GM10847 (cell line): ENCODE results near the gene IPPK.

ENCODE experiments used
- POLR2A ChIP-seq: IDR thresholded peaks from 2 replicates; pipeline ENCODE4 v1.6.1; 2011; ENCODE audit not compliant: insufficient read length; ENCODE audit errors: extremely low read depth

Gene IPPK

DNA sequence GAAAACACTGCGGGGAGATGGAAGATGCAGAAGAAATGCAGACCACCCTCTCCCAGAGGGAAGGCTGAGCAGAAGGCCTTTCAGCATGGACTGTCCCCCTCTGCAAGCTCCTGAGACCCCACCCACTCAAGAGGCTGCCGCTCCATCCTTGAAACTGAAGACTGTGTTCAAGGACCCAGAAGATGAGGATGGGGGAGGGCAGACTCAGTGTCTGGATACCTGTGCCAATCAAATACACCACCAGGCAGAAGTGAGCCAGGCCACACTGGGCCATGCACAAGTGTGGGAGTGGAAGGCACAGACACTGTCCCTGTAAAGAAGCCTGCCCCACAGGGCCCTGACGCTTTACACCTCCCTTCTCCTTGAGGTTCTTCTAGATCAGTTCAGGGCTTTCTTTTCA lies 40.0 kb upstream of the IPPK start:
- TF ChIP-seq POLR2A = no peak

- TF ChIP-seq POLR2A = no peak
These were observed 39.3 kb upstream of the IPPK start for GRCh38 chr9:92709240-92709639.

- TF ChIP-seq POLR2A = no peak
These were observed 37.6 kb upstream of the IPPK start for GRCh38 chr9:92707530-92707929.

DNA sequence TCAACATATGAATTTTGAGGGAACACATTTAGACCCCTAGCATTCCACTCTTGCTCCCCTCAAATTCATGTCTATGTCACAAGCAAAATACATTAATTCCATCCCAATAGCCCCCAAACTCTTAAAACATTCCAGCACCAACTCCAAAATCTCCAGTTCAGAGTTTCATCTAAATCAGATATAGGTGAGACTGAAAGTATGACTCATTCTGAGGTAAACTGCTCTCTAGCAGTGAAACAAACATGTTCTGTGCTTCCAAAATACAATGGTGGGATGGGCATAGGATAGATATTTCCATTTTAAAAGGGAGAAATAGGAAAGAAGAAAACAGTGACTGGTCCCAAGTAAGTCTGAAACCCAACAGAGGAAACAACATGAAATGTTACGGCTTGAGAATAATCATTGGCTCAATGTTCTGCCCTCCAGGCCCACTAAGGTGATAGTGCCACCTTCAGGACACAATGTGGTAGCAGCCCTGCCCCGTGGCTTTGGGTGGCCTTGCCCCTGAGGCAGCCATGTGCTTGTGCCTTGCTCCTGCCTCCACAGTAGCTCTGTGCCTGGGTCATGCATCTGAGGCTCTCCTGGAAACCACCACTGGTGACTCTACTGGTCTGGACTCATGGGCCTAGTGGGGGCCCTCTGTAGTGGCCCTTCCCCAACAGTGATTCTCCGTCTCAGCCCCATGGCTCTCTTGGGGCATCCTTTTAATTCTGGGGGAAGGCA lies 36.4 kb upstream of the IPPK start:
- TF ChIP-seq POLR2A = no peak

DNA sequence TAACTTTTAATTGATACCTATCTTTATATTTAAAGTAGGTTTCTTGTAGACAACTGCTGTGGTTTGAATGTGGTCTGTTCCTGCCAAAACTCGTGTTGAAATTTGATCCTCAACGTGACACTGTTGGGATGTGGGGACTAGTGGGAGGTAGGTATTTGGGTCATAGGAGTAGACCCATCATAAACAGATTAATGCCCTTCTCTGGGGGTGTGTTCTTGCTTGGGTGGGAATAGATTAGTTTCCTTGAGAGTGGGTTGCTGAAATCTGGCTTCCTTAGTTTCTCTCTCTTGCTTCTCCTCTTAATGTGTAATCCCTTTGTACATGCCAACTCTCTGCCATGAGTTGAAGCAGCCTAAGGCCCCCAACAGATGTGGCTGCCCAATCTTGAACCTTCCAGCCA lies 34.6 kb upstream of the IPPK start:
- no peak for TF ChIP-seq POLR2A

GRCh38 chr9:92696619-92697018 lies 26.7 kb upstream of the IPPK start:
- no peak for TF ChIP-seq POLR2A

- TF ChIP-seq POLR2A = no peak
These were observed 17.0 kb upstream of the IPPK start for GRCh38 chr9:92686954-92687353.

GRCh38 chr9:92685022-92685421 lies 15.1 kb upstream of the IPPK start:
- TF ChIP-seq POLR2A = no peak

DNA sequence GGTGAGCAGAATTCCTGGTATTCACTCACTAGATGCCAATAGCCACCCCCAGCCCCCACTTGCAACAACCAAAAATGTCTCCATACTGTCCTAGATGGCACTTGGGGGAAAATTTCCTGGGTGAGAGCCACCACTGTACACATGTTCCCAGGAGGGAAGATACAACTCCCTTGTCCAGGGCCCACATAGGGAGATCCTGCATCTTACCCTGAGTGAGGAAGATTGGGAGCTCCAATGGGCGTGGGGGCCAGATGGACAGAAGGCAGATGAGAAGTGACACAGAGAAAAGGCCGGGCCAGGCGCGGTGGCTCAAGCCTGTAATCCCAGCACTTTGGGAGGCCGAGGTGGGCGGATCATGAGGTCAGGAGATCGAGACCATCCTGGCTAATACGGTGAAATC lies 12.3 kb upstream of the IPPK start:
- TF ChIP-seq POLR2A = no peak

DNA sequence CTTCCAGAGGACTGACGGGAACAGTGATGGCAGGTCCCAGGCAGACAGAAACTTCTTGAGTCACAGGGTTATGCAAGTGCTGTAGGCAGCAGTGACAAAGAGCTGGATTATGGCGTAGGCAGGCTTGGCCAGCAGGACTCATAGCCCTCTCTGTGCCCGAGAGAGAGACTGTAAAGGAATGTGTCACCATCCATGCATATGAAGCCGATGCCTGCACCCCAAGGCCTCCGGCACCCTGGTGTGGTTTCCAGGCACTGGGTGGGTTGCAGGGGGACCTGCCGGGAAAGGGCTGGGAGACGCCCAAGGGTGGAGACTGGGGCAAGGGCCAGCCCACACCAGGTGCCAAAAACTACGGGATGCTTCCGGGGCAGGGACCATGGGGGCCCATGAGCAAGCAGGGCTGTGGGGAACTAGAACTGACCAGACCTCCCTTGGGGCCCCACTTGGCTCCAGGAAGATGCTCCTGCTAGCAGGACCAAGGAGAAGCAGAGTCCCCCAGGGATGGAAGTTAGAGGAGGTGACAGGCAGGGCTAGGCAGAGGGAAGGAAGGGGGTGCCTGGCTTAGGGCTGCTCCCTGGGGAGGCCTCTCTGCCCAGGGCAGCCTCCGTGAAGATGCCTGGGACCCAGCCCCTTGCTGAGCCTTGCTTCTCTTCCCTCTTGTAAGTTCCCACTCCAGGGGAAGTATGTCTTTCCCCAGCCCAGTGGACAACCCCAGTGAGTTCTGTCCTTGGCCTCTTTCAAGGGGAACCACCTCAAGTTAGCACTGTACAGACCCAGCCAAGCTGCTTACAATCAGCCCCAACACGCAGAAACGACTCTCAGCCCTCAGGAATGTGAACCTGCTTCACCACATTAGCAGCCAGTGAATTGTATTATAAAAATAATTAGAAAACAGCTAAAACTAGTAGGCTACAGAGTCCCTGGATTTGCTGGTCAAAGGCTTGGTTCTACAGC lies 10.5 kb upstream of the IPPK start:
- no peak for TF ChIP-seq POLR2A

- TF ChIP-seq POLR2A = no peak
These were observed 9.7 kb upstream of the IPPK start for GRCh38 chr9:92679413-92680165.

DNA sequence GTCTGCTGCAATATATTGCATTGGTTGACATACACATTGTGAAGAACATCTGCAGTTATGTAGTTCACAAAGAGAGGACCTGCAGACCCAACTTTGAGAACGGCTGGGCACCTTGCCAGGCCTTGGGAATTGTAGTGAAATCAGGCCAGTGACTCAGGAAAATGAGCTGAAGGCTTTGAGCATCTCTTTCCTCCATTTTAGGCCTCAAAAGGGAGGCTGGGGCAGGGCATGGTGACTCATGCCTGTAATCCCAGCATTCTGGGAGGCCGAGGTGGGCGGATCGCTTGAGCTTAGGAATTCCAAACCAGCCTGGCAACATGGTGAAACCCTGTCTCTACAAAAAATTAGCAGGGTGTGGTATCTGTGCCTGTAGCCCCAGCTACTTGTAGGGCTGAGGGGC lies 1.4 kb upstream of the IPPK start:
- no peak for TF ChIP-seq POLR2A

- no peak for TF ChIP-seq POLR2A
These were observed 423 bp downstream of the IPPK start for GRCh38 chr9:92669527-92669889.

- no peak for TF ChIP-seq POLR2A
These were observed 995 bp downstream of the IPPK start for GRCh38 chr9:92668746-92669526.
